ENCODE measurements around the gene FNIP2.
"Not testable (repeated sequence)": the region's sequence is repeated elsewhere in the genome, so short reads cannot be mapped to it uniquely, and the experiment has no call there.

FNIP2 gene

GRCh38 chr4:158913766-158914165 is 144.9 kb downstream of the FNIP2 start:
- DNase-seq = no peak
- in situ Hi-C loops (cut with HindIII; ENCODE audit: low pct_ligation_motif_present, low pct_unique_long_range_greater_than_20kb, low sequenced_read_pairs) = no loop called here

- in situ Hi-C loops (cut with HindIII; ENCODE audit: low pct_ligation_motif_present, low pct_unique_long_range_greater_than_20kb, low sequenced_read_pairs) = no loop called here
- DNase-seq = peak; percentile 65
Observed at GRCh38 chr4:158914218-158914617, 145.4 kb downstream of the FNIP2 start.

GRCh38 chr4:158915683-158916241 is 146.9 kb downstream of the FNIP2 start:
- no peak for DNase-seq
- in situ Hi-C loops (cut with HindIII; ENCODE audit: low pct_ligation_motif_present, low pct_unique_long_range_greater_than_20kb, low sequenced_read_pairs) = no loop called here

GRCh38 chr4:158920452-158920996 is 151.7 kb downstream of the FNIP2 start:
- DNase-seq; in situ Hi-C loops (cut with HindIII; ENCODE audit: low pct_ligation_motif_present, low pct_unique_long_range_greater_than_20kb, low sequenced_read_pairs): not testable (repeated sequence)

GRCh38 chr4:158927774-158928173 is 158.9 kb downstream of the FNIP2 start:
- in situ Hi-C loops (cut with HindIII; ENCODE audit: low pct_ligation_motif_present, low pct_unique_long_range_greater_than_20kb, low sequenced_read_pairs); DNase-seq: not testable (repeated sequence)

GRCh38 chr4:158929939-158930638 is 161.3 kb downstream of the FNIP2 start:
- in situ Hi-C loops (cut with HindIII; ENCODE audit: low pct_ligation_motif_present, low pct_unique_long_range_greater_than_20kb, low sequenced_read_pairs) = no loop called here
- DNase-seq = peak; percentile 7

- in situ Hi-C loops (cut with HindIII; ENCODE audit: low pct_ligation_motif_present, low pct_unique_long_range_greater_than_20kb, low sequenced_read_pairs) = no loop called here
- no peak for DNase-seq
Observed at GRCh38 chr4:158930639-158930972, 161.8 kb downstream of the FNIP2 start.

- no peak for DNase-seq
- in situ Hi-C loops (cut with HindIII; ENCODE audit: low pct_ligation_motif_present, low pct_unique_long_range_greater_than_20kb, low sequenced_read_pairs) = no loop called here
Observed at GRCh38 chr4:158933236-158933635, 164.4 kb downstream of the FNIP2 start.

GRCh38 chr4:158934996-158935669 is 166.3 kb downstream of the FNIP2 start:
- DNase-seq = no peak

DNA sequence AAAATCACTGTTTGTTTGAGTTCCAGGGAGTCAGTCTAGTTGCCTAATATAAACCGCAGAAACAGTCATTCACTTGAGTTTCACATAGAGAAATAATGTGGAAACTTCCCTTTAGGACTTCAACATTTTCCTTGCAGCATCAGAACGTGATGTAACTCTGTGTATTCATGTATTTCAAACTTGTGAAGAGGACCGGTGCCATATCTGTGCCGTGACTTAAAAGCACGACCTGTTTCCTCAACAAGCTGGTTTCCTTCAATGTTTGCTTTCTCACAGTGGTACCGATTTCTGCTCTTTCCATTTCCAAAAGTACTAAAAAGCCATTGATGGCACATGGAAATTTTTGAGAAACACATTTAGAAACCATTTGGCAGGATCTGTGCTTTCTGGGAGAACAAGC is 167.4 kb downstream of the FNIP2 start:
- no peak for DNase-seq
- in situ Hi-C loops (cut with HindIII; ENCODE audit: low pct_ligation_motif_present, low pct_unique_long_range_greater_than_20kb, low sequenced_read_pairs) = no loop called here

More at GRCh38 chr4:158934996-158935669, 166.3 kb downstream of the FNIP2 start:
- in situ Hi-C loops (cut with HindIII; ENCODE audit: low pct_ligation_motif_present, low pct_unique_long_range_greater_than_20kb, low sequenced_read_pairs) = no loop called here

GRCh38 chr4:158938220-158939044 is 169.6 kb downstream of the FNIP2 start:
- in situ Hi-C loops (cut with HindIII; ENCODE audit: low pct_ligation_motif_present, low pct_unique_long_range_greater_than_20kb, low sequenced_read_pairs) = no loop called here
- DNase-seq = no peak

DNA sequence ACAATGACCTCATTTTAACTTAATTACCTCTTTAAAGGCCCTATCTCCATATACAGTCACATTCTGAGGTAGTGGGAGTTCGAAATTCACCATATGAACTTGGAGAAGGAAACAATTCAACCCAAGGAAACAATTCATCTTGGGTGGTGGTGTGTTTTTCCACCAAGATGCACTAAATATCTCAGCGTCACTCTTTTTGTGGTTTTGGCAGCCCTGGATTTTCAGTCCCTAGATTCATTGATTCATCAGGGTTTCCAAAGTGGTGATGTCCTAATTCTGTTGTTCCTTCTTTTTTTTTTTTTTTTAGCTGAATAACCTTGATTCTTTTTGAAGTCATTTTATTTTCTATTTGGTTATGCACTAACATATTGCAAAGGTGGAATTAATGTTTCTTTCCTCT is 171.4 kb downstream of the FNIP2 start:
- in situ Hi-C loops (cut with HindIII; ENCODE audit: low pct_ligation_motif_present, low pct_unique_long_range_greater_than_20kb, low sequenced_read_pairs) = no loop called here
- no peak for DNase-seq

DNA sequence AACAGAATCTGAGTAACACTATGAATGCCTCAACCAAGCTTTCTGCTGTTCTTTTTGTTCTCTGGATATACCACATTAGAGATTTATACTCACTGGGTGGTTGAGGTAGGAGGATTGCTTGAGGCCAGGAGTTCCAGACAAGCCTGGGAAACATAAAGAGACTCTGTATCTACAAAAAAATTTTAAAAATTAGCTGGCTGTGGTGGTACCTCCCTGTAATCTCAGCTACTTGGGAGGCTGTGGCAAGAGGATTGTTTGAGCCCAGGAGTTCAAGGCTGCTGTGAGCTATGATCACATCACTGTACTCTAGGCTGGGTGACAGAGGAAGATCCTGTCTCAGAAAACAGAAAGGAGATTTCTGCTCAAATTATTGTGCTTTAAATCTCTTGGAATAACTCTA is 172.5 kb downstream of the FNIP2 start:
- in situ Hi-C loops (cut with HindIII; ENCODE audit: low pct_ligation_motif_present, low pct_unique_long_range_greater_than_20kb, low sequenced_read_pairs) = no loop called here
- no peak for DNase-seq

DNA sequence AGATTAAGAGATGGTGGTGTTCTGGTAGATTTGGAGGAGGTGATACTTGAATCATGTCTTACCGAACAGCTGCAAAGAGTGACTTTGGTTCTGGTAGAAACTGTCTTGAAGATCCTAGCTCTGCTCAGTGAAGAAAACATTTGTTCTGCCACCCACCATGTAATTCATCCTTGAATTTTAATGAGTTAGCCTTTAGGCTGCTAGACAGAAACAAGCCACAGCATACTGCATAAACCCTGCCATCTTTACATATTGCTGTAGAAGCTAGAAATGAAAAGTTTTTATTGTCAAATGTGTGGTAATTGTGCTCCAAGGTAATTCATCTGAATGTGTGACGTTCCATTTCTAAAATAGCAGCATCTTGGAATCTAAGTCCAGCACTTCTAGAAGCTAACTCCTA is 173.1 kb downstream of the FNIP2 start:
- no peak for DNase-seq
- in situ Hi-C loops (cut with HindIII; ENCODE audit: low pct_ligation_motif_present, low pct_unique_long_range_greater_than_20kb, low sequenced_read_pairs) = no loop called here

DNA sequence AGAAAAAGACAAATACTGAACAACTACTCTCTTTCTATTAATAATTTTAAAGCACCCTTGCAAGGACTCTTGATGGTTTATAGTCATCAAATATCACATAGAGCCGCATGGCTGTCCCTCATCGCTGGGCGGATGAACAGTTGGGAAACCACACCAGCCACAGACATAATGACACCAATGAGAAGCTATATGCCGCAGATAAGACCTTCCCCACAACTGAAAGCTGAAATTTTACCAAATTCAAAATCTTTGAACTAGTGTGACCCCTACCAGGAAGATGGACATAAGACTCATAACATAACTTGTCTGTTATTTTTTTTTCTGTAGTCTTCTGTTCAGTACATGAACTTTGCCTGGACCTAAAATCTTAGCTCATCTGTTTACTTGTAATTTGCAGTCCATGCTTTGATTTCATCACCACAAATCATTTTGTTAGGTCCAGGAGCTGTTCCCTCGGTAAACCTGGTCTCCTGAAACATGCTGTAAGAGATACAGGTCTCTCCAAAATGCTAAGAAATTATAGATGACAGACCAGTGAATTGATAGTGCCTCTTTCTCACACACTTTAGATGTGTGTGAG is 176.8 kb downstream of the FNIP2 start:
- no peak for DNase-seq
- in situ Hi-C loops (cut with HindIII; ENCODE audit: low pct_ligation_motif_present, low pct_unique_long_range_greater_than_20kb, low sequenced_read_pairs) = no loop called here

GRCh38 chr4:158946825-158947224 is 178.0 kb downstream of the FNIP2 start:
- in situ Hi-C loops (cut with HindIII; ENCODE audit: low pct_ligation_motif_present, low pct_unique_long_range_greater_than_20kb, low sequenced_read_pairs) = no loop called here
- no peak for DNase-seq

DNA sequence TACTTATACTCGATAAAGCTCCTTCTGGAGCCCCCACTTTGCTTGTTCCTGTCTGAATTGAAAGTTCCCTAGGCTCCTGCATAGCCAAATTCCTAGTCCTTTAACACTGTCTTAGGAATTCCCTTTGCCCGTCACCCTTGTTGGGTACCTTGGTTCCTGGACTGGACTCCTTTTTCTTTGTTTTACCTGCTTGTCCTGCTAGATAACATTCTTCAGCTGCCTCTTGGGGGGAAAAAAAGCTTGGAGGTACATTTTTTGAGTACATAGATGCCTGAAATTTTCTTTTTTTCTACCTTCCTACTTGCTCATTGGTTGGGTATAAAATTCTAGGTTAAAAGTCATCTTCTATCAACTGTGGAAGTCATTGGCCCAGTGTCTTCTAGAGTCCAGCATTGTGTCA is 179.2 kb downstream of the FNIP2 start:
- DNase-seq = no peak
- in situ Hi-C loops (cut with HindIII; ENCODE audit: low pct_ligation_motif_present, low pct_unique_long_range_greater_than_20kb, low sequenced_read_pairs) = no loop called here

GRCh38 chr4:158949099-158949498 is 180.3 kb downstream of the FNIP2 start:
- in situ Hi-C loops (cut with HindIII; ENCODE audit: low pct_ligation_motif_present, low pct_unique_long_range_greater_than_20kb, low sequenced_read_pairs) = no loop called here
- peak; percentile 65 for DNase-seq

Data from ACHN (cell line).